PC-9 (cell line): ENCODE measurements around the gene CYP39A1. TPM values are rescaled to one million over a fixed set of nuclear protein-coding genes. Genes with fewer than 3 reads are reported as not detected.

Source experiments
- BruUV-seq: library from RNA; stranded (reverse); fragments of 400-500 nt; replicated peaks from 2 replicates; lab custom pipeline; 2021; lab: Mats Ljungman, UMichigan
- CTCF ChIA-PET: fragments of 300-600 bp; sonication (Branson Sonifier 250); formaldehyde crosslinking; loops from one replicate; lab custom pipeline; 2022; ENCODE audit warnings: antibody characterized with exemption; lab: Charles Lee
- POLR2A ChIA-PET: fragments of 300-600 bp; sonication (Branson Sonifier 250); formaldehyde crosslinking; loops from one replicate; lab custom pipeline; 2022; ENCODE audit warnings: antibody characterized with exemption; ENCODE audit not compliant: unreplicated experiment; lab: Charles Lee
- DNase-seq, 2 experiments: peaks; one replicate each; pipeline versions ENCODE4 v3.0.0 to v3.0.0-alpha.2; 2015 to 2022; ENCODE audit warnings: mixed read lengths in 1 of 2
- H2AFZ ChIP-seq: fragments of 200-600 bp; sonication (generic); 2 replicates; pipeline ENCODE4 v1.8.1; 2017; ENCODE audit warnings: antibody characterized with exemption
- H3F3A ChIP-seq: fragments of 200-600 bp; sonication (generic); 2 replicates; pipeline ENCODE4 v1.8.1; 2017; ENCODE audit warnings: antibody characterized with exemption, mild to moderate bottlenecking, low read depth; ENCODE audit not compliant: insufficient read depth
- H3K27ac ChIP-seq: fragments of 200-600 bp; sonication (generic); 2 replicates; pipeline ENCODE4 v1.6.1; 2016; ENCODE audit warnings: mixed run types
- H3K27me3 ChIP-seq: fragments of 200-600 bp; sonication (generic); 2 replicates; pipeline ENCODE4 v1.6.1; 2016; ENCODE audit warnings: low read depth, mixed run types; ENCODE audit not compliant: insufficient read depth
- H3K36me3 ChIP-seq: fragments of 200-600 bp; sonication (generic); 2 replicates; pipeline ENCODE4 v1.6.1; 2016; ENCODE audit warnings: low read depth, mixed run types
- H3K4me1 ChIP-seq: fragments of 200-600 bp; sonication (generic); replicated peaks from 2 replicates; pipeline ENCODE4 v1.6.1; 2016; ENCODE audit warnings: mixed run types; ENCODE audit not compliant: insufficient read depth
- H3K4me2 ChIP-seq: fragments of 200-600 bp; sonication (generic); 2 replicates; pipeline ENCODE4 v1.6.1; 2017; ENCODE audit warnings: mixed run types
- H3K4me3 ChIP-seq: fragments of 200-600 bp; sonication (generic); 2 replicates; pipeline ENCODE4 v1.6.1; 2016; ENCODE audit warnings: mixed run types
- H3K79me2 ChIP-seq: fragments of 200-600 bp; sonication (generic); 2 replicates; pipeline ENCODE4 v1.6.1; 2017; ENCODE audit warnings: low read depth, mixed run types
- H3K9me2 ChIP-seq: fragments of 200-600 bp; sonication (generic); 2 replicates; pipeline ENCODE4 v1.8.1; 2017; ENCODE audit warnings: mild to moderate bottlenecking; ENCODE audit not compliant: insufficient read depth
- H3K9me3 ChIP-seq: fragments of 200-600 bp; sonication (generic); 2 replicates; pipeline ENCODE4 v1.8.1; 2016; ENCODE audit warnings: low read depth; ENCODE audit not compliant: insufficient read depth
- H4K20me1 ChIP-seq: fragments of 200-600 bp; sonication (generic); 2 replicates; pipeline ENCODE4 v1.8.1; 2017; ENCODE audit not compliant: insufficient read depth
- CTCF ChIP-seq: fragments of 200-600 bp; sonication (generic); conservative IDR thresholded peaks from 2 replicates; pipeline ENCODE4 v1.6.1; 2017; ENCODE audit warnings: mixed run types, antibody characterized with exemption, mild to moderate bottlenecking, moderate library complexity
- EZH2 ChIP-seq: fragments of 200-600 bp; sonication (generic); IDR thresholded peaks from 2 replicates; pipeline ENCODE4 v1.8.0; 2017; ENCODE audit warnings: antibody characterized with exemption, low read depth
- intact Hi-C: fragments of 100-400 bp; cut with micrococcal nuclease; formaldehyde crosslinking; loops from one replicate; pipeline ENCODE4 v1.10.0; 2022; ENCODE audit not compliant: unreplicated experiment
- total RNA-seq: library from RNA; stranded (reverse); gene quantifications from 2 replicates; pipeline ENCODE4 v1.2.3, GENCODE V29; 2021

CYP39A1 gene
- total RNA-seq, 1 experiment from 2014 or later = 5.6 TPM

- no peaks in the 10 kb centered on the region for H3K36me3 ChIP-seq
- H3F3A ChIP-seq = peaks cover 8% of the 10 kb centered on the region; the same call in 1 of the 2 replicates
- H3K4me1 ChIP-seq = 0 out of 2 replicates have a peak, but pooled peaks cover 10% of the 10 kb centered on the region
- no peak overlapping the region for H3K4me3 ChIP-seq
- CTCF ChIA-PET = no interaction called here
- H3K27me3 ChIP-seq = no peaks in the 10 kb centered on the region
- H3K4me2 ChIP-seq = no peak overlapping the region
- no peaks in the 10 kb centered on the region for H3K9me3 ChIP-seq
- no peak overlapping the region for H2AFZ ChIP-seq
- H3K79me2 ChIP-seq = no peaks in the 10 kb centered on the region
- intact Hi-C loops = no loop called here
- TF ChIP-seq CTCF (no peak), EZH2 (no peak)
- DNase-seq = no peak
- H3K27ac ChIP-seq = no peak overlapping the region
- no peaks in the 10 kb centered on the region for H4K20me1 ChIP-seq
- no peaks in the 10 kb centered on the region for H3K9me2 ChIP-seq
- POLR2A ChIA-PET = no interaction called here
- BruUV-seq = no TSS peak
Measured at GRCh38 chr6:46688966-46689335, 36.3 kb upstream of the CYP39A1 start.

- POLR2A ChIA-PET = no interaction called here
- BruUV-seq = no TSS peak
Measured at GRCh38 chr6:46688117-46688965, 35.7 kb upstream of the CYP39A1 start.

GRCh38 chr6:46687619-46688097, 35.0 kb upstream of the CYP39A1 start, which contains the start of gene TDRD6:
Gene TDRD6, plus strand, starts transcription at chr6:46687885. Its CDS starts 244 bp downstream, at chr6:46688129.
- TF ChIP-seq CTCF (no peak), EZH2 (no peak)
- no peaks in the 10 kb centered on the region for H4K20me1 ChIP-seq
- no peaks in the 10 kb centered on the region for H3K79me2 ChIP-seq
- H3K27me3 ChIP-seq = no peaks in the 10 kb centered on the region
- no peaks in the 10 kb centered on the region for H3K36me3 ChIP-seq
- intact Hi-C loops = no loop called here
- ChIA-PET POLR2A (no interaction called here), CTCF (no interaction called here)
- no peaks in the 10 kb centered on the region for H3K9me2 ChIP-seq
- H3K4me2 ChIP-seq = no peak within 1 kb of the TSS
- no peak within 1 kb of the TSS for H2AFZ ChIP-seq
- no peaks in the 10 kb centered on the region for H3K9me3 ChIP-seq
- H3F3A ChIP-seq = peaks cover 8% of the 10 kb centered on the region; the same call in 1 of the 2 replicates
- BruUV-seq = no TSS peak
- H3K27ac ChIP-seq = no peak within 1 kb of the TSS
- no peak within 1 kb of the TSS for H3K4me3 ChIP-seq
- no peak for DNase-seq
- H3K4me1 ChIP-seq = 0 out of 2 replicates have a peak, but pooled peaks cover 10% of the 10 kb centered on the region

More at GRCh38 chr6:46688117-46688965, 35.7 kb upstream of the CYP39A1 start:
- DNase-seq = no peak
- no peaks in the 10 kb centered on the region for H4K20me1 ChIP-seq
- no peaks in the 10 kb centered on the region for H3K79me2 ChIP-seq
- peaks cover 8% of the 10 kb centered on the region; the same call in 1 of the 2 replicates for H3F3A ChIP-seq
- CTCF ChIA-PET = no interaction called here
- H3K4me1 ChIP-seq = 0 out of 2 replicates have a peak, but pooled peaks cover 10% of the 10 kb centered on the region
- H3K27me3 ChIP-seq = no peaks in the 10 kb centered on the region
- intact Hi-C loops = no loop called here
- H3K9me2 ChIP-seq = no peaks in the 10 kb centered on the region
- no peak overlapping the region for H3K4me2 ChIP-seq
- no peak overlapping the region for H2AFZ ChIP-seq
- TF ChIP-seq CTCF (no peak), EZH2 (no peak)
- H3K36me3 ChIP-seq = no peaks in the 10 kb centered on the region
- H3K9me3 ChIP-seq = no peaks in the 10 kb centered on the region
- no peak overlapping the region for H3K4me3 ChIP-seq
- no peak overlapping the region for H3K27ac ChIP-seq
